HG03196 (cell line): Measurements from ENCODE around the gene FITM1.

Experiments used
- ATAC-seq: cut with Tn5 transposase; IDR thresholded peaks from one replicate; pipeline ENCODE4 v1.9.1; 2021; ENCODE audit not compliant: unreplicated experiment

Gene FITM1

GRCh38 chr14:24138396-24139271 lies 8.2 kb downstream of the FITM1 start:
- ATAC-seq: no peak

- no peak for ATAC-seq
These were observed 8.9 kb downstream of the FITM1 start for GRCh38 chr14:24139272-24139934.

GRCh38 chr14:24141097-24141880 lies 10.8 kb downstream of the FITM1 start, which contains the start of gene EMC9:
Gene EMC9, minus strand, starts transcription at chr14:24141591. Its CDS starts 287 bp downstream, at chr14:24141304.
- peak; percentile 81 for ATAC-seq

GRCh38 chr14:24143511-24143910 lies 13.1 kb downstream of the FITM1 start:
- no peak for ATAC-seq

- ATAC-seq: no peak
These were observed 14.0 kb downstream of the FITM1 start for GRCh38 chr14:24144451-24144850.

- ATAC-seq: no peak
These were observed 14.8 kb downstream of the FITM1 start for GRCh38 chr14:24145219-24145618.

GRCh38 chr14:24145690-24146452 lies 15.4 kb downstream of the FITM1 start:
- ATAC-seq: no peak

GRCh38 chr14:24146453-24146977 lies 16.1 kb downstream of the FITM1 start, which contains the start of gene PSME2:
Gene PSME2, minus strand, starts transcription at chr14:24146610. Its CDS starts 29 bp downstream, at chr14:24146581.
- ATAC-seq: peak; percentile 64

GRCh38 chr14:24146978-24147760 lies 16.7 kb downstream of the FITM1 start, which contains the start of gene RNF31:
Gene RNF31, plus strand, starts transcription at chr14:24147498. Its CDS starts 201 bp downstream, at chr14:24147699.
- ATAC-seq: peak; percentile 73

GRCh38 chr14:24147761-24148428 lies 17.4 kb downstream of the FITM1 start:
- no peak for ATAC-seq

GRCh38 chr14:24149302-24149969 lies 19.0 kb downstream of the FITM1 start:
- no peak for ATAC-seq

- ATAC-seq: no peak
These were observed 19.6 kb downstream of the FITM1 start for GRCh38 chr14:24150061-24150460.

- ATAC-seq: no peak
These were observed 20.1 kb downstream of the FITM1 start for GRCh38 chr14:24150567-24150966.

- ATAC-seq: no peak
These were observed 20.5 kb downstream of the FITM1 start for GRCh38 chr14:24150993-24151392.

- no peak for ATAC-seq
These were observed 21.1 kb downstream of the FITM1 start for GRCh38 chr14:24151404-24152080.

GRCh38 chr14:24155100-24155499 lies 24.6 kb downstream of the FITM1 start:
- no peak for ATAC-seq

GRCh38 chr14:24156840-24157239 lies 26.4 kb downstream of the FITM1 start:
- no peak for ATAC-seq

GRCh38 chr14:24157331-24157730 lies 26.9 kb downstream of the FITM1 start:
- no peak for ATAC-seq
